Gastrocnemius medialis (tissue), 4 donors: ENCODE results near the gene SLC33A1.

Source experiments
- CTCF ChIP-seq, 5 experiments: fragments of 450-650 bp in 3 of 5; fragments of 200-600 bp in 2 of 5; sonication (generic) in 2 of 5; IDR thresholded peaks in 4 of 5; conservative IDR thresholded peaks in 1 of 5; 1 replicate in 4 of 5; 2 replicates in 1 of 5; pipeline ENCODE4 v1.5.1; 2016 to 2019; ENCODE audit warnings: antibody characterized with exemption in 5 of 5, mild to moderate bottlenecking in 3 of 5, moderate library complexity in 3 of 5
- POLR2A ChIP-seq, 2 donors: fragments of 450-650 bp; IDR thresholded peaks; one replicate each; pipeline ENCODE4 v1.6.1; 2017; ENCODE audit warnings: antibody characterized with exemption in 2 of 2, mild to moderate bottlenecking in 2 of 2, moderate library complexity in 2 of 2

GRCh38 chr3:155876503-155876902 lies 22.3 kb upstream of the SLC33A1 start:
- no peak for TF ChIP-seq POLR2A (IDR thresholded peaks at IDR 0.05)
- TF ChIP-seq CTCF (IDR thresholded peaks at IDR 0.05 in 4 of 5, conservative IDR thresholded peaks at IDR 0.05 in 1 of 5) = no peak
